GM12801 (cell line): ENCODE data around the gene MACROD2.

Experiments
- TF ChIP-seq, protein P1 (sequence below): IDR thresholded peaks from one replicate; pipeline ENCODE4 v1.5.1; 2011; ENCODE audit warnings: control low read depth; ENCODE audit not compliant: insufficient read length; ENCODE audit errors: extremely low read depth

Gene MACROD2

DNA sequence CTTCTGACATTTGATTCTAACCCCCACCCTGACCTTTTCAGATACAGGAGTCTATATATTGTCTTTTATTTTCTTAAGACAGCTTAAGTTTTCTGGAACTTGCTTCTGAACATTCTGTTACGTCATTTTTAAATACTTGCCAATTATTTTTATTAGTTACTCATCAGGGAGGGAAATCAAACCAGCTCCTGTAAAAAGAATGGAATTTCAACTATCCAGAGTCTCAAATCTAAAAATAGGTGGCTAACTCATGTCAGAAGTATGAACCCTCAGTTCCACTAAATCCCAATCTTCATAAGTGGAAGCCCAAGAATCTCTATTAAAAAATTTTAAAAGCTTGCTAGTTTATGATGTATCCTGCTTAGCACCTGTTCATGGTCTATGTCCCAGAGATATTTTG lies 1677.9 kb downstream of the MACROD2 start:
- TF ChIP-seq, protein P1, sequence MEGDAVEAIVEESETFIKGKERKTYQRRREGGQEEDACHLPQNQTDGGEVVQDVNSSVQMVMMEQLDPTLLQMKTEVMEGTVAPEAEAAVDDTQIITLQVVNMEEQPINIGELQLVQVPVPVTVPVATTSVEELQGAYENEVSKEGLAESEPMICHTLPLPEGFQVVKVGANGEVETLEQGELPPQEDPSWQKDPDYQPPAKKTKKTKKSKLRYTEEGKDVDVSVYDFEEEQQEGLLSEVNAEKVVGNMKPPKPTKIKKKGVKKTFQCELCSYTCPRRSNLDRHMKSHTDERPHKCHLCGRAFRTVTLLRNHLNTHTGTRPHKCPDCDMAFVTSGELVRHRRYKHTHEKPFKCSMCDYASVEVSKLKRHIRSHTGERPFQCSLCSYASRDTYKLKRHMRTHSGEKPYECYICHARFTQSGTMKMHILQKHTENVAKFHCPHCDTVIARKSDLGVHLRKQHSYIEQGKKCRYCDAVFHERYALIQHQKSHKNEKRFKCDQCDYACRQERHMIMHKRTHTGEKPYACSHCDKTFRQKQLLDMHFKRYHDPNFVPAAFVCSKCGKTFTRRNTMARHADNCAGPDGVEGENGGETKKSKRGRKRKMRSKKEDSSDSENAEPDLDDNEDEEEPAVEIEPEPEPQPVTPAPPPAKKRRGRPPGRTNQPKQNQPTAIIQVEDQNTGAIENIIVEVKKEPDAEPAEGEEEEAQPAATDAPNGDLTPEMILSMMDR: no peak

- TF ChIP-seq, protein P1: no peak
These were observed 1679.1 kb downstream of the MACROD2 start for GRCh38 chr20:15674253-15675060.

DNA sequence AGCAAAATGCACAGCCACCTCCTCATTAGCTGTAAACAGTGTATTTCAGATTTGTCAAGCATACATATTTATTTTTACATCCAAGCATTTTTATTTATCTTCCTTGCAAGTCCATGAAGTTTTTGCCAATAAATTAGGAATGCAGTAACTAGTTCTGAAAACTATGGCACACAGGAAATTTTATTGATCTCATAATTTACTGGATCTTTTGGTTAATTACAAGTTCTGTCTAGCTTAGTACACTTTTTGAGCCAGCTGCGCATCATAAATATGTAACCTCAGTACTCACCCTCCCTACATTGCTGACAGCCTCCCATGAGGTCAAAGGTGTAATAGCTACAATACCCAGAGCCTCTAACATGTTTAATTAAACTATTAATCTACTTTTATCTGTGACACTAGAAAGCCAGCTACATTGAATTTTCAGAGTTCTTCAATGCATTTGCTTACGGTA lies 1679.8 kb downstream of the MACROD2 start:
- TF ChIP-seq, protein P1: no peak

DNA sequence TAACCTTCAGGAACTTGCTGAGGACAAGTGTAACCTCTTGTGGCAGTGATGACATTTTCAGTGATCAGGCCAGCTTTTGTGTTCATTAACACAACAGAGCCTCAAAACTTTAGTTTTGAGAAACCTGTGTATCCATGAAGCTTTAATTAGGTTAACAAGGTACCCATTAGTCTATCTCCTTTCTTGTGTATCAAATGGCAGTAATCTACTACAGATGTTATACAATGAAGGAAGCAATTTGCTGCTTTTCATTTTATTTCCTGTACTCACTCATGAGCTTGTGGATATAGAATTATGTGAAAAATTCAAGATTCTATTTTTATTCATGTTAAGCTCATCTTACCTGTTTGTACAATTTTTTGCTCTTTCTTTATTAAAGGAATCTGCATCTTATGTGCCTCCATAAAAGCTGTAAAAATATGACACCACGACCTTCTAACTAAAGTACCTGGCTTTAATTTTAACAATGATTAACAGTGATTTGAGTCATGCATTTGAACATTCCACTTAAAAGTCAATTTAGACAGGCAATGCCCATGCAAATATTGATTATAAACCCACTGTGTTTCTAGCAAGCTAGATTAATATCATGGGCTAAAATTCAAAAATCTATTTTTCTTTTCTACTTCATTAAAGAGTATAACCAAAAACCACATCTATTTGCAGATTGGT lies 1680.6 kb downstream of the MACROD2 start:
- TF ChIP-seq, protein P1: no peak

- TF ChIP-seq, protein P1: no peak
These were observed 1681.5 kb downstream of the MACROD2 start for GRCh38 chr20:15676815-15677214.

GRCh38 chr20:15682690-15683089 lies 1687.4 kb downstream of the MACROD2 start:
- TF ChIP-seq, protein P1: no peak

DNA sequence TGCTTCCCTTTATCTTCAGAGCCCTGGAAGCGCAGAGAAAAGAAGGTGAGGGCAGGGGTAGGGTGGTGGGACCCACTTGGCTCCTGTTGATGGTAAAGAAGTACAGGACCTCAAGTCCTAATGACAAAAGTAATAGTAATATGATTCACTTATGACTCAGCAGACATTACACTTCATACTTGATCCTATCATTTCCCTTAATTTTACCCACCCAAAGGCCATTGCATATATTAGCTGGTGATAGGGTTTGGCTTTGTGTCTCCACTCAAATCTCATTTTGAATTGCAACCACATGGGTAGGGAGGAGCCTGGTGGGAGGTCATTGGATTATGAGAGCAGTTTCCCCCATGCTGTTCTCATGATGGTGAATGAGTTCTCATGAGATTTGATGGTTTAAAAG lies 1697.3 kb downstream of the MACROD2 start:
- TF ChIP-seq, protein P1: no peak
